Measurements from ENCODE around the gene LRRC9. TPM values are rescaled to one million over a fixed set of nuclear protein-coding genes. Genes with fewer than 3 reads are reported as not detected.

The LRRC9 gene
- polyA plus RNA-seq, 1 of the 3 experiments (the other 2 are of a cell fraction), result not detected

- 21% methylated on average over 2 of the region's 2 CpGs for WGBS (ENCODE audit: low lambda C conversion rate)
- Histone ChIP-seq H3K4me2 (no peak overlapping the region), H3K9me3 (no peaks in the 10 kb centered on the region), H3K27me3 (ENCODE audit: insufficient read depth) (no peaks in the 10 kb centered on the region), H3F3A (replicated peaks; ENCODE audit: insufficient read depth) (no peaks in the 10 kb centered on the region), H3K4me3 (ENCODE audit: low read depth in 2 of 2, low read length in 1 of 2) (no peak overlapping the region), H2AFZ (ENCODE audit: low read depth) (no peak overlapping the region), H3K36me3 (replicated peaks in 1 of 2; ENCODE audit: control insufficient read depth in 1 of 2, insufficient read depth in 2 of 2, low read length in 1 of 2) (no peaks in the 10 kb centered on the region), H3K9me2 (no peaks in the 10 kb centered on the region), H4K20me1 (ENCODE audit: insufficient read depth) (no peaks in the 10 kb centered on the region), H3K27ac (ENCODE audit: low read depth in 2 of 2, low read length in 1 of 2) (no peak overlapping the region), H3K79me2 (ENCODE audit: insufficient read depth) (no peaks in the 10 kb centered on the region), H3K4me1 (ENCODE audit: control insufficient read depth in 1 of 2, insufficient read depth in 2 of 2, low read depth in 1 of 2, low read length in 1 of 2) (no peaks in the 10 kb centered on the region), H3K9ac (no peak overlapping the region)
- no peak for TF ChIP-seq FOXJ3 (CRISPR knock-in tag; IDR thresholded peaks at IDR 0.05)
- TF ChIP-seq NFIC (IDR thresholded peaks at IDR 0.05; ENCODE audit: borderline replicate concordance), result no peak
- no peak for TF ChIP-seq MEF2A (IDR thresholded peaks at IDR 0.05; ENCODE audit: borderline replicate concordance, low read depth)
- no peak for TF ChIP-seq GABPA (IDR thresholded peaks at IDR 0.05; ENCODE audit: low read depth)
- TF ChIP-seq POLR2AphosphoS5 (IDR thresholded peaks at IDR 0.05; ENCODE audit: low read depth, low read length), result no peak
- no peak for TF ChIP-seq RCOR1 (IDR thresholded peaks at IDR 0.05; ENCODE audit: low read length)
- no peak for DNase-seq
- ChIA-PET POLR2A (no interaction called here), CTCF (interaction anchor here (1.3 to 2.4 kb wide), 5 partner anchors 14 to 205 kb away, joined by 3 to 17 read pairs (median 5); no protein-coding TSS in a partner anchor)
These were observed 7.5 kb upstream of the LRRC9 start for GRCh38 chr14:59912443-59912842.

- Histone ChIP-seq H3K4me2 (no peak overlapping the region), H3K27ac (ENCODE audit: low read depth in 2 of 2, low read length in 1 of 2) (no peak overlapping the region), H3K9me2 (no peaks in the 10 kb centered on the region), H3K27me3 (ENCODE audit: insufficient read depth) (no peaks in the 10 kb centered on the region), H2AFZ (ENCODE audit: low read depth) (no peak overlapping the region), H4K20me1 (ENCODE audit: insufficient read depth) (no peaks in the 10 kb centered on the region), H3F3A (replicated peaks; ENCODE audit: insufficient read depth) (no peaks in the 10 kb centered on the region), H3K36me3 (replicated peaks in 1 of 2; ENCODE audit: control insufficient read depth in 1 of 2, insufficient read depth in 2 of 2, low read length in 1 of 2) (no peaks in the 10 kb centered on the region), H3K4me3 (ENCODE audit: low read depth in 2 of 2, low read length in 1 of 2) (no peak overlapping the region), H3K4me1 (ENCODE audit: control insufficient read depth in 1 of 2, insufficient read depth in 2 of 2, low read depth in 1 of 2, low read length in 1 of 2) (no peaks in the 10 kb centered on the region), H3K9ac (no peak overlapping the region), H3K9me3 (no peaks in the 10 kb centered on the region), H3K79me2 (ENCODE audit: insufficient read depth) (no peaks in the 10 kb centered on the region)
- ChIA-PET CTCF (interaction anchor here (1.3 to 1.6 kb wide), 4 partner anchors 15 to 206 kb away, joined by 3 to 6 read pairs (median 4); no protein-coding TSS in a partner anchor), POLR2A (no interaction called here)
- DNase-seq, result no peak
- WGBS (ENCODE audit: low lambda C conversion rate), result 11% methylated on average over 1 of the region's 1 CpG
- no peak for TF ChIP-seq FOXJ3 (CRISPR knock-in tag; IDR thresholded peaks at IDR 0.05)
- TF ChIP-seq FOXM1 (IDR thresholded peaks at IDR 0.05; ENCODE audit: low read depth), result no peak
- TF ChIP-seq SMC3 (IDR thresholded peaks at IDR 0.05; ENCODE audit: low read depth, low read length), result no peak
- no peak for TF ChIP-seq RCOR1 (IDR thresholded peaks at IDR 0.05; ENCODE audit: low read length)
- no peak for TF ChIP-seq CHD2 (IDR thresholded peaks at IDR 0.05; ENCODE audit: low read length, partially characterized antibody)
- no peak for TF ChIP-seq RFX5 (IDR thresholded peaks at IDR 0.05; ENCODE audit: low read length)
- no peak for TF ChIP-seq EP300 (IDR thresholded peaks at IDR 0.05; ENCODE audit: borderline replicate concordance in 1 of 2, low read depth in 1 of 2, low read length in 1 of 2)
- TF ChIP-seq MEF2A (IDR thresholded peaks at IDR 0.05; ENCODE audit: borderline replicate concordance, low read depth), result no peak
- no peak for TF ChIP-seq MAX (IDR thresholded peaks at IDR 0.05; ENCODE audit: low read depth)
- TF ChIP-seq TAF1 (IDR thresholded peaks at IDR 0.05; ENCODE audit: borderline replicate concordance, low read depth, low read length), result no peak
These were observed 6.8 kb upstream of the LRRC9 start for GRCh38 chr14:59913187-59913586.

Data from SK-N-SH (cell line).